Gastrocnemius medialis (tissue), 4 donors: Measurements from ENCODE around the gene C2orf92. TPM values are rescaled to one million over a fixed set of nuclear protein-coding genes. Genes with fewer than 3 reads are reported as not detected.
A peak's percentile ranks its signal among the peaks of the same experiment; 100 is the strongest.

ENCODE experiments used
- ATAC-seq, 2 donors: fragments of 150-250 bp; one replicate each; pipeline ENCODE4 v1.9.1; 2016
- DNase-seq, 2 donors: peaks; one replicate each; pipeline ENCODE4 v3.0.0-alpha.2; 2019
- H3K27ac ChIP-seq, 4 donors: fragments of 200-600 bp; sonication (generic); 1 replicate in 1 of 4; 2 replicates in 3 of 4; pipeline ENCODE4 v1.5.1; 2016 to 2018; ENCODE audit warnings: mild to moderate bottlenecking in 2 of 4, moderate library complexity in 1 of 4
- H3K27me3 ChIP-seq, 3 donors: fragments of 200-600 bp; sonication (generic) in 2 of 3; 1 replicate in 1 of 3; 2 replicates in 2 of 3; pipeline versions ENCODE4 v1.5.1 to v1.6.0; 2016 to 2019; ENCODE audit warnings: mild to moderate bottlenecking in 1 of 3, moderate library complexity in 1 of 3
- H3K36me3 ChIP-seq, 2 donors: fragments of 200-600 bp; sonication (generic) in 1 of 2; one replicate each; pipeline ENCODE4 v1.5.1; 2017 to 2018
- H3K4me1 ChIP-seq, 2 donors: fragments of 200-600 bp; sonication (generic) in 1 of 2; one replicate each; pipeline ENCODE4 v1.5.1; 2016 to 2017; ENCODE audit warnings: mild to moderate bottlenecking in 2 of 2
- H3K4me3 ChIP-seq, 4 donors: fragments of 200-600 bp; sonication (generic) in 3 of 4; 1 replicate in 1 of 4; 2 replicates in 3 of 4; pipeline ENCODE4 v1.5.1; 2016 to 2019; ENCODE audit warnings: mild to moderate bottlenecking in 2 of 4
- H3K9me3 ChIP-seq, 3 donors: fragments of 200-600 bp; sonication (generic) in 2 of 3; 1 replicate in 1 of 3; 2 replicates in 2 of 3; pipeline ENCODE4 v1.5.1; 2016 to 2019
- POLR2A ChIP-seq, 2 donors: fragments of 450-650 bp; IDR thresholded peaks; one replicate each; pipeline ENCODE4 v1.6.1; 2017; ENCODE audit warnings: antibody characterized with exemption in 2 of 2, mild to moderate bottlenecking in 2 of 2, moderate library complexity in 2 of 2
- in situ Hi-C, 4 donors: fragments of 200-750 bp; cut with MboI; loops; one replicate each; pipeline versions ENCODE4 v1.15.0 to v1.8.0; 2017; ENCODE audit warnings: low sequenced_read_pairs in 4 of 4
- intact Hi-C: fragments of 100-400 bp; cut with DNase I; formaldehyde crosslinking; loops from one replicate; pipeline ENCODE4 v1.15.1; 2023; ENCODE audit warnings: low total_unique reads
- total RNA-seq, 4 donors: library from RNA; depleted of rRNA; stranded (reverse); fragments of >200 nt; gene quantifications; one replicate each; pipeline versions ENCODE4 v1.1.0 to v1.2.3, GENCODE V29; 2016
- TF ChIP-seq, protein P1 (sequence below), 5 experiments: fragments of 450-650 bp in 3 of 5; fragments of 200-600 bp in 2 of 5; sonication (generic) in 2 of 5; IDR thresholded peaks in 4 of 5; conservative IDR thresholded peaks in 1 of 5; 1 replicate in 4 of 5; 2 replicates in 1 of 5; pipeline ENCODE4 v1.5.1; 2016 to 2019; ENCODE audit warnings: antibody characterized with exemption in 5 of 5, mild to moderate bottlenecking in 3 of 5, moderate library complexity in 3 of 5

The C2orf92 gene
- total RNA-seq, 4 donors from 2014 or later, result 0.85 to 4.2 TPM; not detected in 2

DNA sequence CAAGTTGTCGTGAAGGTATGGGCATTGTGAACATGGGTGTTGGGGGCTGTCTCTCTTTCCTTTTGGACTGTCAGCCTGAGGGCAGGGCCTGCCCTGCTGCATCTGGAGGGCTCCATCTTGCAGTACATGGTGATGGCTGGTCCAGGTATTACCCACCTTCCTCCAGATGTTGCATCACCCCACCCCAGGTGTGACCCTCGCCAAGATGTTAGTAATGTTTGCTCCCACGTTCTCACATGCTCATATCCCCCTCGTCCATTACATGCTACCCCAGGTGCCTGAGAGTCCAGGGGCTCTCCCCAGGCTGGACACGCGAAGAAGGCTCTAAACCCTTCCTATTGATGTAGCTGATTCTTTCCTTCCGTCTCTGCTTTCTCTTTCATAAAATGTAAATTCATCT lies 57.8 kb downstream of the C2orf92 start:
- Histone ChIP-seq H3K36me3 (no peaks in the 10 kb centered on the region), H3K4me1 (peaks cover 0 to 7% of the 10 kb centered on the region in 2 donors), H3K27ac (no peak overlapping the region), H3K4me3 (no peak overlapping the region), H3K27me3 (no peaks in the 10 kb centered on the region), H3K9me3 (peaks cover 0 to 5% (median 0%) of the 10 kb centered on the region in 3 donors)
- intact Hi-C loops (no loop called here), in situ Hi-C loops (no loop called here)
- DNase-seq (no peak), ATAC-seq (no peak)
- TF ChIP-seq, protein P1, sequence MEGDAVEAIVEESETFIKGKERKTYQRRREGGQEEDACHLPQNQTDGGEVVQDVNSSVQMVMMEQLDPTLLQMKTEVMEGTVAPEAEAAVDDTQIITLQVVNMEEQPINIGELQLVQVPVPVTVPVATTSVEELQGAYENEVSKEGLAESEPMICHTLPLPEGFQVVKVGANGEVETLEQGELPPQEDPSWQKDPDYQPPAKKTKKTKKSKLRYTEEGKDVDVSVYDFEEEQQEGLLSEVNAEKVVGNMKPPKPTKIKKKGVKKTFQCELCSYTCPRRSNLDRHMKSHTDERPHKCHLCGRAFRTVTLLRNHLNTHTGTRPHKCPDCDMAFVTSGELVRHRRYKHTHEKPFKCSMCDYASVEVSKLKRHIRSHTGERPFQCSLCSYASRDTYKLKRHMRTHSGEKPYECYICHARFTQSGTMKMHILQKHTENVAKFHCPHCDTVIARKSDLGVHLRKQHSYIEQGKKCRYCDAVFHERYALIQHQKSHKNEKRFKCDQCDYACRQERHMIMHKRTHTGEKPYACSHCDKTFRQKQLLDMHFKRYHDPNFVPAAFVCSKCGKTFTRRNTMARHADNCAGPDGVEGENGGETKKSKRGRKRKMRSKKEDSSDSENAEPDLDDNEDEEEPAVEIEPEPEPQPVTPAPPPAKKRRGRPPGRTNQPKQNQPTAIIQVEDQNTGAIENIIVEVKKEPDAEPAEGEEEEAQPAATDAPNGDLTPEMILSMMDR (IDR thresholded peaks at IDR 0.05 in 4 of 5, conservative IDR thresholded peaks at IDR 0.05 in 1 of 5), result no peak
- TF ChIP-seq POLR2A (IDR thresholded peaks at IDR 0.05), result no peak

DNA sequence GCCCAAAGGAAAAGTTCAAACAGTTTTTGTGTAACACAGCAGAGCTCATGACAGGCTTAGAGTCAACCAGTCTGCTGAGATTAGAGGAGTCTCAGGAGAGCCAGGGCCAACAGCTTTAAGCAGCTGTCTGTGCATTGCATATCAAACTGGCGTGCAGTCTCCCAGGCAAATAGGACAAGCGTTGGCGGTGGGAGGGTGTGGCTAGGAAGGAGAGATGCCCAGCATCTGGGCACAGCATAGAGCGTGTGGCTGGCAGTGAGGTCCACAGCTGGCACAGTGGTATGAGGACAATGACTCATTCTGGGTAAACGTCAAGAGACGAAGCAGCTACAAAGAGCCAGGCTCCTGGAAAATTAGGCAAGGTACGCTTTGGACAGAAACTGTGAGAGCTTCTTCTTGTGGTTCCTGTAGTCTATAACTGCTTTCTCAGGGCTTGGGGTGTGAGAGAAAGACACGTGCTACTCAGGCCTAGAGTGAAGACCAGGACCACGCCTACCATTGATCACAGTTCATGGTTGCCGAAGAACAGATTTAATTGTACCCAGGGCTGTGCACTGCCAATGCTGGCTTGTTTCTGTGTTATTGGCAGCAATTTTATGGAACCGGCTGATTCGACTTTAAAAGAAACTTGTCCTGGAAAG lies 58.7 kb downstream of the C2orf92 start:
- TF ChIP-seq, protein P1 (IDR thresholded peaks at IDR 0.05 in 4 of 5, conservative IDR thresholded peaks at IDR 0.05 in 1 of 5), result no peak
- TF ChIP-seq POLR2A (IDR thresholded peaks at IDR 0.05), result no peak
- no peak overlapping the region for H3K4me3 ChIP-seq
- no peaks in the 10 kb centered on the region for H3K36me3 ChIP-seq
- intact Hi-C loops (no loop called here), in situ Hi-C loops (no loop called here)
- H3K27me3 ChIP-seq, result no peaks in the 10 kb centered on the region
- peaks cover 0 to 5% (median 0%) of the 10 kb centered on the region in 3 donors for H3K9me3 ChIP-seq
- ATAC-seq (peak; percentile 19 to 33), DNase-seq (no peak)
- H3K27ac ChIP-seq, result no peak overlapping the region
- peaks cover 0 to 7% of the 10 kb centered on the region in 2 donors for H3K4me1 ChIP-seq

DNA sequence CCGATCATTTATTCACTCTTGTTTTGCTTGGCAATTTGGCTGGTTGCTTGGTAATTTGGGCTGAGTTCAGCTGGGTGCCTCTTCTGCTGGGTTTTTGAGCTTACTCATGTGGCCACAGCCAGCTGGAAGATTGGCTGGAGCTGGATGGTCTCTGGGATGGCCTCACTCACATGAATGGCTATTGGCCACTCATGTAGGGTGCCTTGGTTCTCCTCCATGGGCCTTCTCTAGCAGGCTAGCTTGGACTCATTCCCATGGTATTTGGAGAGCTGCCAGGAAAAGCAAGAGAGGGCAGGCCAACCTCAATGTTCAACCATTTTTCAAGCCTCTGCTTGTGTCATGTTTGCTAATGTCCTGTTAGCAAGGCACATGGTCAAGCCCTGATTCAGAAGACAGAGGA lies 60.7 kb downstream of the C2orf92 start:
- Histone ChIP-seq H3K36me3 (no peaks in the 10 kb centered on the region), H3K27ac (no peak overlapping the region), H3K4me1 (peaks cover 0 to 7% of the 10 kb centered on the region in 2 donors), H3K9me3 (peaks cover 0 to 5% (median 0%) of the 10 kb centered on the region in 3 donors), H3K27me3 (no peaks in the 10 kb centered on the region), H3K4me3 (no peak overlapping the region)
- DNase-seq, result no peak
- in situ Hi-C loops (no loop called here), intact Hi-C loops (no loop called here)
- TF ChIP-seq POLR2A (IDR thresholded peaks at IDR 0.05), result no peak
- TF ChIP-seq, protein P1 (IDR thresholded peaks at IDR 0.05 in 4 of 5, conservative IDR thresholded peaks at IDR 0.05 in 1 of 5), result no peak
- ATAC-seq, result no peak

DNA sequence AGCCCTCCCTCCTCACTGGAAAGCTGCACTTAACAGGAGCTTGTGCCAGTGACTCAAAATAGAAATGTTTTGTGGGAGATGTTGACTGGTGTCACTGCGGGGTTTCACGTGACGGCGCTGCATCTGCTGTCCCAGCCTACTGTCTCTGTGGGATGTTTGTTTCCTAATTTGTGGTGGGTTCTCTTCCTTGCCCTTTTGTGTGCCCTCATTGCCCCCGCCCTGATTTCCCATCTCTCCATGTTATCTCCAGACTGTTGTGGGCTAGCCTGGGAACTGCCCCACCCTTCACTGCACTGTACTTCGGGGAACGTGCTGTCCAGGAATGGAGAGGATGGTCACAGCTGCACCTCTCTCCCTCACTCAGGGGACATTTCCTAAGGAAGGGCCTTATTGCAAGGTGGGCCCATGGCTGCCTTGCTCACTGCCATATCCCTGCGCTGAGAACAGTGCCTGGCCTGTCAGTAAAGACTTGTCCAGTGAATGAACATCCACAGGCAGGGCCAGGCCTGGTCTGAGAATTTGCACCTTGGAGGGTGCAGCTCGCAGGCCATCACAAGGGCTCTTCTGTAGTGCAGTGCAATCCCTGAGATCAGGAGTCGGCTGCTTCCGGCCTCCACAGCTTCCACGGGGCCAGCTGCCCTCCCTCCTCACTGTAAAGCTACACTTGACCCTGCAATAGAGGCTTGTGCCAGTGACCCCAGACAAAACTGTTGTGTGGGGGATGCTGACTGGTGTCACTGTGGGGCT lies 61.9 kb downstream of the C2orf92 start:
- intact Hi-C loops, result no loop called here
- DNase-seq, result no peak
- H3K27ac ChIP-seq, result no peak overlapping the region
- no peaks in the 10 kb centered on the region for H3K27me3 ChIP-seq
- H3K36me3 ChIP-seq, result no peaks in the 10 kb centered on the region
- in situ Hi-C loops, result no loop called here
- H3K4me3 ChIP-seq, result no peak overlapping the region
- TF ChIP-seq, protein P1 (IDR thresholded peaks at IDR 0.05 in 4 of 5, conservative IDR thresholded peaks at IDR 0.05 in 1 of 5), result no peak
- no peak for TF ChIP-seq POLR2A (IDR thresholded peaks at IDR 0.05)
- no peak for ATAC-seq
- peaks cover 0 to 1% of the 10 kb centered on the region in 2 donors for H3K4me1 ChIP-seq
- peaks cover 0 to 5% (median 0%) of the 10 kb centered on the region in 3 donors for H3K9me3 ChIP-seq
